NCI-H2029 (cell line): ENCODE measurements around the gene FSD1.
"Not testable (repeated sequence)": the region's sequence is repeated elsewhere in the genome, so short reads cannot be mapped to it uniquely, and the experiment has no call there.

ENCODE experiments used
- DNase-seq: peaks from one replicate; lab custom pipeline; 2025; lab: John Stamatoyannopoulos, UW

FSD1 gene

GRCh38 chr19:4319067-4319718 is 14.8 kb downstream of the FSD1 start:
- DNase-seq = no peak

DNA sequence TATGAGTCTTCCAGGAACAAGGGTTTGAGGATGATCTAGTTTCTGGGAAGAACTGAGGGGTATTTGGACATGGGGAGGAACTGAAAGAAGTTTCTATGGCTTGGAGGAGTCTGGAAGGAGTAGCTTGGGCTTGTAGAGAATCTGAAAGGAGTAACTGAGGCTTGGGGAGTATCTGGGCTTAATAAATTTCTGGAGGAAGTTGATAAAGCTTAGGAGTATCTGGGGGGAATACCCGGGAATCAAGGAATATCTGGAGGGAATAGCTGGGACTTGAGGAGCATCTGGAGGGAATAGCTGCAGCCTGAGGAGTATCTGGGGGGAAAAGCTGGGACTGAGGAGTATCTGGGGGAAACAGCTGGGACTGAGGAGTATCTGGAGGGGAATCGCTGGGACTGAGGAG is 16.0 kb downstream of the FSD1 start:
- DNase-seq = no peak

DNA sequence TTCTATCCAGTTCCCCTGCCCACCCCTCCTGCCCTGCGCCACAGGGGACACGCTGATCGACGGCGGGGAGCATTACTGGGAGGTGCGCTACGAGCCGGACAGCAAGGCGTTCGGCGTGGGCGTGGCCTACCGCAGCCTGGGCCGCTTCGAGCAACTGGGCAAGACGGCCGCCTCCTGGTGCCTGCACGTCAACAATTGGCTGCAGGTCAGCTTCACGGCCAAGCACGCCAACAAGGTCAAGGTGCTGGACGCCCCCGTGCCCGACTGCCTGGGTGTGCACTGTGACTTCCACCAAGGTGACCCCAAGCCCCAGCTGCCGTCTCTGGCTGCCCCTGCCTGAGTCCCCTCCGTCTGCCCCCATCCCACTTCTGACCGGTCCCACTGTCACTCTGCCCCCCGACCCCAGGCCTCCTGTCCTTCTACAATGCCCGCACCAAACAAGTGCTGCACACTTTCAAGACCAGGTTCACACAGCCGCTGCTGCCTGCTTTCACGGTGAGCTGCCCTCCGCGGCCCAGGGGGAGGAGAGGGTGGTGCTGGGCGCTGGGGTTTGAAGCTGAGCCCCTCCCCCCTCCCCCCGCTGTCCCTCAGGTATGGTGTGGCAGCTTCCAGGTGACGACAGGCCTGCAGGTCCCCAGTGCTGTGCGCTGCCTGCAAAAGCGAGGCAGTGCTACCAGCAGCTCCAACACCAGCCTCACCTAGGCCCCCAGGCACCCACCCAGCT is 18.7 kb downstream of the FSD1 start:
- DNase-seq = no peak

DNA sequence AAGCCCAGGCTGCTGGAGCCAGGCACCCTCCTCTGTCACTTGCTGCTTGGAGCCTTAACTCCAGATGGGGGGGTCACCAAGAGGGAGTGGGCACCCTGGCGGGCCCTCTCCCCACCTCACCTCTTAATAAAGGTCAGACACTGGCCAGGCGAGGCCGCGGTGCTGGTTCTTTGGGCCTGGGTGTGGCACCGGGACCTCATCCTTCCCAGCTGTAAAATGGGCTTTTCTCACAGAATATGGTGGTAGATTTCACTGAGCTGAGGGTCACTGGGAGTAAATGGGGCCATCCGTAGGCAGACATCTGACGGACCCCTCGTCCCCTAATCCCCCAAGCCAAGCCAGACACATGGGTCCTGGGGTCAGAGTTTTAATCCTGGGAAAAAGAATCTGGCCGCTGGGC is 19.3 kb downstream of the FSD1 start:
- no peak for DNase-seq

- DNase-seq = no peak
Observed at GRCh38 chr19:4324228-4324627, 19.8 kb downstream of the FSD1 start.

DNA sequence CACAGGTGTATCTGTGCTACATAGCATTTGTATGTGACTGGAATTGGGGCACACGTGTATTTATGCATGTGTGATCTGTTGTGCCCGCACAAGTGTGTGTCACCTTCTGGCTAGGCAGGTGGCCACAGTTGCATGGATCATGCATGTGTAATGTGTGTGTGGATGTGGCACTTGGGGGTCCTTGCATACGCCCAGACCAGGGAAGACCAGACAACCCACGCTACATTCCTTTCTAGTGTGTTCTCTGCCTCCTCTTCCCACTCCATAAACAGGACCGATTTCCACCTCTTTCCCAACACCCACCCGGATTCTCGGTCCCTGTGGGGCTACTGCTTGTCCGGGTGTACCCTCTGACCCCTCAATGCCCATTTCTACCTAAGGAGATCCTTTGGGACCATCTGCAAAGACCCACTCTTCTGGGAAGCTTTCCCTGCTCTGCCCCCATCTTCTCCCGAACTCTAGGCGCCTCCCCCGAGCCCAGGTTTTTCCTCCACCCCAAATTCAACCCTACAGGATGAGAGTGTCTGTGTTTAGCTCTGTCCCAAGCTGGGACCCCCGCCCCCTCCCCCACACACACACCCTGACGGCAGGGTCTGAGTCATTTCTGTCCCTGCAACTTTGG is 21.9 kb downstream of the FSD1 start:
- DNase-seq = no peak

- no peak for DNase-seq
Observed at GRCh38 chr19:4326837-4327251, 22.4 kb downstream of the FSD1 start.

GRCh38 chr19:4327252-4327876 is 23.0 kb downstream of the FSD1 start:
- DNase-seq = no peak

DNA sequence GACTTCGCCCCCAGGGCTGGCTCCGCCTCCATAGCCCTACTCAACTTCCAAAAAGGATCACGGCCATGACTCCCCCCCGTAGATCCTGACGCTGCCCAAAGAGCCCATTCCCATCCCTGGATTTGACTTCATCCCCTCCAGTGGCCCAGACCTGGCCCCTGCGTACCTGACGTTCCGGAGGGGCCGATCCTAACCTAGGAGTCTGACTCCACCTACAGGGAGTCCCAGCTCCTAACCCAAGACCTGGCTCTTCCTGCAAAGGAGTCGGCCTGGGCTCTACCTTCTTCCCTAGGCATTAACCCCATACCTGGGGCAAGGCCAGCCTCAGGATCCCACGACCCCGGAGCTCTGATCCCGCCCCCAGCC is 23.5 kb downstream of the FSD1 start:
- DNase-seq = no peak

- DNase-seq = no peak
Observed at GRCh38 chr19:4328243-4328990, 24.0 kb downstream of the FSD1 start.

DNA sequence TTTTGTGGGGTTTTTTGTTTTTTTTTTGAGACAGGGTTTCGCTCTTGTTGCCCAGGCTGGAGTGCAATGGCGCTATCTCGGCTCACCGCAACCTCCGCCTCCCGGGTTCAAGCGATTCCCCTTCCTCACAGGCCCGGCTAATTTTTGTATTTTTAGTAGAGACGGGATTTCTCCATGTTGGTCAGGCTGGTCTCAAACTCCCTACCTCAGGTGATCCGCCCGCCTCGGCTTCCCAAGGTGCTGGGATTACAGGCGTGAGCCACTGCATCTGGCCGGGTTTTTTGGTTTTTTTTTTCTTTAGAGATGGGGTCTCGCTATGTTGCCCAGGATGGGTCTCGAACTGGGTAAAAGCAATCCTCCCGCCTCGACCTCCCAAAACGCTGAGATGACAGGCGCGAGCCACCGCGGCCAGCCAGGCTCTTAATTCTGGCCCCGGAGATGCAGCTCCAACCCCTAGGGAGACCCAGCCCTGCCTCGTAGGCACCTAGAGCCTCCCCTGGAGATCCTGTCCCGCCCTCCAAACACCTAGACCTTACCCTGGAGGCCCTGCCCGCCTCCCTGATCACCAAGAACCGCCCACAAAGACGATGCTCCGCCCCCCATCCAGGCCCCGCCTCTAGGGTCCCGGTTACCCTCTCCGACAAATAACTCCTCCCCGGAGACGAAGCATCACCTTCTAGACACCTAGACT is 24.7 kb downstream of the FSD1 start:
- not testable (repeated sequence) for DNase-seq

GRCh38 chr19:4329858-4330257 is 25.5 kb downstream of the FSD1 start:
- no peak for DNase-seq

- DNase-seq = no peak
Observed at GRCh38 chr19:4334929-4335570, 30.7 kb downstream of the FSD1 start.

GRCh38 chr19:4337906-4338440 is 33.6 kb downstream of the FSD1 start:
- DNase-seq = no peak

DNA sequence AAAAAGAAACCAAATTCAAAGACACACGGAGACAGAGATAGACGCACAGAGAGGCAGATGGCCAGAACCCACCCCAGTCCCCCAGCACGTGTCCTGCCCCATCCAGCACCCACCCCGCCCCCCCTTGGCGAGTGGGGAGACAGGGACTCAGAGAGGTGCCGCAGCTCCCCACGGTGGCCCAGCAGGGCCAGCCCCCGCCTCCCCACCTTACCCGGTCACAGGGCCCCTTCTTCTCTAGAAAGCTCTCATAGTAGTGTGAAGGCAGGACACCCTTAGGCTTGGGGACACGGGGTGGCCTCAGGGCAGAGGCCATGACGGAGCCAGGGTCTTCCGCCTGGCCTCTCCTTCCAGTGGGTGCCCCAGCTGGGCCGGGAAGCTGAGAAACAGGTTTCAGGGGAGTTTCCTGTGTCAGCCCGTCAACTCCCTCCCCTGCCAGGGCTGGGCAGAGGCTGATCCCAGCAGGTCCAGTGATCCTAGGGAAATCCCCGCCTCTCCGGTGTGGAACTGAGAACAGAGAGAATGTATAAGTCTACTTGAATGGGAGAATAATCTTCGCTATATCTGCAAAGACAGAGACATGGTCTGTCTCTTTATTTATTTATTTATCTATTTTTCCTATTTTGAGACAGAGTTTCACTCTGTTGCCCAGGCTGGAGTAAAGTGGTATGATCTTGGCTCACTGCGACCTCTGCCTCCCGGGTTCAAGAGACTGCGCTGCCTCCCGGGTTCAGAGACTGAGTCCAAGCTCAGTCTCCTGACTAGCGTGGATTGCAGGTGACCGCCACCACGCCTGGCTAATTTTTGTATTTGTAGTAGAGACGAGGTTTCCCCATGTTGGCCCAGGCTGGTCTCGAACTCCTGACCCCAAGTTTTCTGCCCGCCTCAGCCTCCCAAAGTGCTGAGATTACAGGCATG is 34.3 kb downstream of the FSD1 start, which contains the start of gene STAP2:
TSS of gene STAP2 (minus strand) at position 387 of the 915 bp plus-strand sequence. CDS start at position 313, 74 bp downstream.
- peak; percentile 23 for DNase-seq

DNA sequence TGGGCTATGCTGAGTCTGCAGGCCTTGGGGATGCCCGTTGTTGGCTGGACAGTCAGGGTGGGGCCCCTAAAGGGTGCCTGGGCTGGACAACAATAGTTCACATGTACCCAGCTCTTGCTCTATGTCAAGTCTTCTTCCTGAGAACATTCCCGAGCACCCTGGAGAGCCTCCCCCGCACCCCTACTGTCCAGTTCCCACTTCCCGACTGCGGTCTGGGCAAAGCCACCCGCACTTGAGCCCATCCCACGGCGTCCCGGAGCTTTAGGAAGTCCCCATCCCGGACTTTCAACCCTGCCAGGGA is 37.9 kb downstream of the FSD1 start:
- DNase-seq = no peak

DNA sequence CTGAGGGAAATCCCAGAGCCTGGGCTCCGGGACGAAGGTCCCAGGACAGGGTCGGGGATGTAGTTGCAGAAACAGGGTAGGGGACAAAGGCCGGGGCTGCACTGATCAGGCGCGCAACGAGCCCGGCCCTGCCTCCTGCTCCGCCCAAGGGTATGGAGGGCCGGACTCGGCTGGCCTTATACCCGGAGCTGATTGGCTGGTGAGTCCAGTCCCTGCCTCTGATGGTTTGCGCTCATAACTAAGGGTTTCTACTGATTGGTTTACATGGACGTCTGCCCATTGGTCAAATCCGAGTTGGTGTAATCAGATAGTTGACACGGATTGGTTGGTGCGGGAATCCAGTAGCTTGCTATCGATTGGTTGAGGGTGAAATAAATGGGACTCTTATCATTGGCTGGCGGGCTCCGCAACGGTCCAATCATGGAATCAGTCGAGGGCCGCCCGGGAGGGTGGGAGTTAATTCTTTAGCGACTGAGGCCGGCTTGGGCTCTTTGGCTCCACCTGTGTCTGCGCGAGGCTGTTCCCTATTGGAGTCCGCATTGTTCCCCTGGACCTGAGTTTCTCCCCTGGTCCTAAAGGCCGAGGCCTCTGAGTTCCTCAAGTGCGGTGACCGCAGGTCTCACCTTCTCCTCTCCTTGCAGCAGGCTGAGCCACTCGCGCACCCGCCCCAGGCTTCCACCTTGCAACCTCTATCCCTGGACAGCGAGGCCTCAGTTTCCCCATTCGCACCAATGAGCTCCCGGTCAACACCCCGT is 38.4 kb downstream of the FSD1 start:
- DNase-seq = peak; percentile 99

DNA sequence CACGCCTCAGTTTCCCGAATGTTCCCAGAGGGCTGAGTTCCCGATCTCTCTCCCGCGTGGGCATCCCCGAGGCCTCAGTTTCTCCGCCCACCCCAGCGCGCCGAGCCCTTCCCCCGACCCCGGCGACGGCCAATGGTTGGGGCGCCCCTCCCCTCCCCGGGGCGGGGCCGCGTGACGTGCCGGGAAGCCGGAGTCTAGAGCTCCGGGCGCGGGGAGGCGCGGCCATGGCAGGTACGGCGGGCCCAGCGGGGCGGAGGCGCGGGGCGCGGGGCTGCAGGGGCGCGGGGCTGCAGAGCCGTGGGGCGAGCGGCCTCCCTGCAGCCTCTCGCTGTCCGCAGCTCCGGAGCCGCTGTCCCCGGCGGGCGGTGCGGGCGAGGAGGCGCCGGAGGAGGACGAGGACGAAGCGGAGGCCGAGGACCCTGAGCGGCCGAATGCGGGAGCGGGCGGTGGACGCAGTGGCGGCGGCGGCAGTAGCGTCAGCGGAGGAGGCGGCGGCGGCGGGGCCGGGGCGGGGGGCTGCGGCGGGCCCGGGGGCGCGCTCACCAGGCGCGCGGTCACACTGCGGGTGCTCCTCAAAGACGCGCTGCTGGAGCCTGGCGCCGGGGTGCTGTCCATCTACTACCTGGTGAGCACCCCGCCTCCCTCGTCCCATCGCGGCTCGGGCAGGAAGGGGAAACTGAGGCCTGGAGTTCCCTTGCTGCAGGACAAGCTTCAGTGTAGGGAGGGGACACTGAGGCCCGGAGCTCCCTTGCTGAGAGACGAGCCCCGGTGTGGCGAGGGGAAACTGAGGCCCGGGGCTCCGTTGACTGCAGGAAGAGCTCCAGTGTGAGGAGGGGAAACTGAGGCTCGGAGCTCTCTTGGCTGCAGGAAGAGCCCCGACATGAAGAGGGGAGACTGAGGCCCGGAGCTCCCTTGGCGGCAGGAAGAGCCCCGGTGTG is 39.2 kb downstream of the FSD1 start, which contains the start of gene MPND:
TSS of gene MPND (plus strand) at position 193 of the 938 bp plus-strand sequence. CDS start at position 225, 32 bp downstream.
- DNase-seq = peak; percentile 79
